GM12878 (cell line): ENCODE data around the gene PIGB. TPM values are rescaled to one million over a fixed set of nuclear protein-coding genes. Genes with fewer than 3 reads are reported as not detected.

ENCODE experiments used
- BACH1 ChIP-seq: fragments of 450-650 bp; IDR thresholded peaks from 2 replicates; pipeline ENCODE4 v1.6.1; 2017; ENCODE audit warnings: mild to moderate bottlenecking, borderline replicate concordance
- CBX3 ChIP-seq: fragments of 200-600 bp; sonication (generic); IDR thresholded peaks from 2 replicates; pipeline ENCODE4 v1.6.1; 2016; ENCODE audit warnings: low read depth, borderline replicate concordance
- CUX1 ChIP-seq: IDR thresholded peaks from 2 replicates; pipeline ENCODE4 v1.6.1; 2012; ENCODE audit warnings: improper control_type of control experiment, low read depth, low read length; ENCODE audit not compliant: insufficient replicate concordance
- HDGF ChIP-seq: fragments of 450-650 bp; IDR thresholded peaks from 2 replicates; pipeline ENCODE4 v1.6.1; 2016; ENCODE audit warnings: antibody characterized with exemption
- IRF5 ChIP-seq: fragments of 450-650 bp; IDR thresholded peaks from 2 replicates; pipeline ENCODE4 v1.6.1; 2017; ENCODE audit warnings: borderline replicate concordance
- JUNB ChIP-seq: IDR thresholded peaks from 2 replicates; pipeline ENCODE4 v1.6.1; 2016; ENCODE audit warnings: antibody characterized with exemption, mild to moderate bottlenecking
- MYB ChIP-seq: fragments of 150-350 bp; IDR thresholded peaks from 2 replicates; pipeline ENCODE4 v1.6.1; 2014; ENCODE audit warnings: mild to moderate bottlenecking, low read depth, low read length, borderline replicate concordance
- NFXL1 ChIP-seq: fragments of 450-650 bp; IDR thresholded peaks from 2 replicates; pipeline ENCODE4 v1.6.1; 2017; ENCODE audit warnings: antibody characterized with exemption, mild to moderate bottlenecking, borderline replicate concordance
- NR2C1 ChIP-seq: fragments of 450-650 bp; IDR thresholded peaks from 2 replicates; pipeline ENCODE4 v1.6.1; 2017; ENCODE audit warnings: antibody characterized with exemption, mild to moderate bottlenecking, moderate library complexity
- PRDM15 ChIP-seq: fragments of 450-650 bp; formaldehyde crosslinking; IDR thresholded peaks from 2 replicates; pipeline ENCODE4 v1.4.0; 2020; ENCODE audit warnings: mild to moderate bottlenecking, moderate library complexity
- YBX1 ChIP-seq: fragments of 450-650 bp; IDR thresholded peaks from 2 replicates; pipeline ENCODE4 v1.6.1; 2016; ENCODE audit warnings: antibody characterized with exemption
- ZNF207 ChIP-seq: fragments of 450-650 bp; IDR thresholded peaks from 2 replicates; pipeline ENCODE4 v1.6.1; 2014; ENCODE audit warnings: antibody characterized with exemption, mild to moderate bottlenecking, borderline replicate concordance
- ZNF384 ChIP-seq: IDR thresholded peaks from 2 replicates; pipeline ENCODE4 v1.6.1; 2012; ENCODE audit warnings: low read depth, mild to moderate bottlenecking, low read length, improper control_type of control experiment, borderline replicate concordance
- polyA plus RNA-seq, 11 experiments: library from polyadenylated mRNA; depleted of rRNA in 4 of 11; unstranded in 6 of 11; stranded (reverse) in 5 of 11; fragments of >200 nt; fragmentation: Nextera tagmentation in 4 of 11; fragmentation: Illumina TruSeq in 1 of 11; extraction: Ambion mirVana in 4 of 11; extraction: Trizol in 1 of 11; gene quantifications; 1 replicate in 1 of 11; 2 replicates in 10 of 11; pipeline versions ENCODE4 v1.2.1 to v1.2.3, GENCODE V29; 2011 to 2016; ENCODE audit warnings: inconsistent platforms in 2 of 11, missing spikeins in 2 of 11, low read depth in 1 of 11
- total RNA-seq, 4 experiments: library from RNA; depleted of rRNA in 3 of 4; stranded (reverse); fragments of >200 nt in 3 of 4; fragmentation: Illumina TruSeq in 1 of 4; extraction: Trizol in 1 of 4; gene quantifications; 2 replicates each; pipeline versions ENCODE4 v1.2.1 to v1.2.3, GENCODE V29; 2013 to 2021
- TF ChIP-seq, protein P1 (sequence below): IDR thresholded peaks from 2 replicates; pipeline ENCODE4 v1.6.1; 2012; ENCODE audit warnings: low read length, inconsistent platforms
- TF ChIP-seq, protein P2 (sequence below): IDR thresholded peaks from 2 replicates; pipeline ENCODE4 v1.6.1; 2011; ENCODE audit warnings: mild to moderate bottlenecking, low read depth, low read length, moderate library complexity; ENCODE audit not compliant: insufficient replicate concordance
- TF ChIP-seq, protein P3 (sequence below): IDR thresholded peaks from 2 replicates; pipeline ENCODE4 v1.6.1; 2012; ENCODE audit warnings: low read depth, low read length, improper control_type of control experiment

Gene PIGB
- total and polyA plus RNA-seq, 10 of the 15 experiments (the other 5 are each of a cell fraction or from before 2014, with no cell fraction given): 17.9 to 46.0 (median 25.2) TPM

DNA sequence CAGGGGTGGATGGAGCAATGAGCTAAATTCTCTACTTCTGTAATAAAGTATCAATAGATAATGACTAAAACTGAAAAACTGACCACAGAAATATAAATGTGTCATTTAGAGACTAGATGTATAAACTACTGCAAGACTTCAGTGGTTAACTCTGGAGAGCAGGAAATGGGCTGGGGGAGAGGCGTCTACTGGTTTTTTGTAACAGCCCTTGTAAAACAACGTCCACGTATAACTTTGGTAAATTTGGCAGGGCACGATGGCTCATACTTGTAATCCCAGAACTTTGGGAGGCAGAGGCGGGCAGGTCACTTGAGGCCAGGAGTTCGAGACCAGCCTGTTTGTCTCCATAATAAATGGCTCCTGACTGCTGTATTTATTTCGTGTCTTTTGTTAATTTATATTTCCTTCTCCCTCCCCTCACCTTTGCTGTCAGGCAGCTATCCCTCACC lies 41.9 kb upstream of the PIGB start (continued):
- TF ChIP-seq NR2C1 (no peak), YBX1 (no peak), ZNF207 (no peak; the same call in 1 of the 2 replicates), JUNB (peak; percentile 98), NFXL1 (no peak), ZNF384 (peak; percentile 17; the same call in 1 of the 2 replicates), IRF5 (no peak), MYB (peak; percentile 84; the same call in 1 of the 2 replicates), CBX3 (no peak), HDGF (no peak), PRDM15 (CRISPR knock-in tag) (no peak), BACH1 (peak; percentile 27; the same call in 1 of the 2 replicates), CUX1 (peak; percentile 80)
- TF ChIP-seq, protein P1, sequence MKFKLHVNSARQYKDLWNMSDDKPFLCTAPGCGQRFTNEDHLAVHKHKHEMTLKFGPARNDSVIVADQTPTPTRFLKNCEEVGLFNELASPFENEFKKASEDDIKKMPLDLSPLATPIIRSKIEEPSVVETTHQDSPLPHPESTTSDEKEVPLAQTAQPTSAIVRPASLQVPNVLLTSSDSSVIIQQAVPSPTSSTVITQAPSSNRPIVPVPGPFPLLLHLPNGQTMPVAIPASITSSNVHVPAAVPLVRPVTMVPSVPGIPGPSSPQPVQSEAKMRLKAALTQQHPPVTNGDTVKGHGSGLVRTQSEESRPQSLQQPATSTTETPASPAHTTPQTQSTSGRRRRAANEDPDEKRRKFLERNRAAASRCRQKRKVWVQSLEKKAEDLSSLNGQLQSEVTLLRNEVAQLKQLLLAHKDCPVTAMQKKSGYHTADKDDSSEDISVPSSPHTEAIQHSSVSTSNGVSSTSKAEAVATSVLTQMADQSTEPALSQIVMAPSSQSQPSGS: peak; percentile 98
- TF ChIP-seq, protein P2, sequence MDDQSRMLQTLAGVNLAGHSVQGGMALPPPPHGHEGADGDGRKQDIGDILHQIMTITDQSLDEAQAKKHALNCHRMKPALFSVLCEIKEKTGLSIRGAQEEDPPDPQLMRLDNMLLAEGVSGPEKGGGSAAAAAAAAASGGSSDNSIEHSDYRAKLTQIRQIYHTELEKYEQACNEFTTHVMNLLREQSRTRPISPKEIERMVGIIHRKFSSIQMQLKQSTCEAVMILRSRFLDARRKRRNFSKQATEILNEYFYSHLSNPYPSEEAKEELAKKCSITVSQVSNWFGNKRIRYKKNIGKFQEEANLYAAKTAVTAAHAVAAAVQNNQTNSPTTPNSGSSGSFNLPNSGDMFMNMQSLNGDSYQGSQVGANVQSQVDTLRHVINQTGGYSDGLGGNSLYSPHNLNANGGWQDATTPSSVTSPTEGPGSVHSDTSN: no peak
- TF ChIP-seq, protein P3, sequence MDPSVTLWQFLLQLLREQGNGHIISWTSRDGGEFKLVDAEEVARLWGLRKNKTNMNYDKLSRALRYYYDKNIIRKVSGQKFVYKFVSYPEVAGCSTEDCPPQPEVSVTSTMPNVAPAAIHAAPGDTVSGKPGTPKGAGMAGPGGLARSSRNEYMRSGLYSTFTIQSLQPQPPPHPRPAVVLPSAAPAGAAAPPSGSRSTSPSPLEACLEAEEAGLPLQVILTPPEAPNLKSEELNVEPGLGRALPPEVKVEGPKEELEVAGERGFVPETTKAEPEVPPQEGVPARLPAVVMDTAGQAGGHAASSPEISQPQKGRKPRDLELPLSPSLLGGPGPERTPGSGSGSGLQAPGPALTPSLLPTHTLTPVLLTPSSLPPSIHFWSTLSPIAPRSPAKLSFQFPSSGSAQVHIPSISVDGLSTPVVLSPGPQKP: no peak
